NCI-H1092 treated with DMSO at 0.1 percent for 48 hours (cell line): Measurements from ENCODE around the gene GCSAM.
A peak's percentile ranks its signal among the peaks of the same experiment; 100 is the strongest.

Experiments
- DNase-seq: peaks from one replicate; lab custom pipeline; 2025; lab: John Stamatoyannopoulos, UW

GCSAM gene

GRCh38 chr3:112132975-112133448, at the start of gene GCSAM:
GCSAM (minus strand) TSS chr3:112133248; CDS start chr3:112133120, 128 bp downstream.
- no peak for DNase-seq

GRCh38 chr3:112175646-112176045, 42.6 kb upstream of the GCSAM start:
- no peak for DNase-seq

GRCh38 chr3:112175037-112175436, 42.0 kb upstream of the GCSAM start:
- no peak for DNase-seq

GRCh38 chr3:112171144-112171543, 38.1 kb upstream of the GCSAM start:
- DNase-seq = no peak

GRCh38 chr3:112170046-112170445, 37.0 kb upstream of the GCSAM start:
- DNase-seq = no peak

- no peak for DNase-seq
Observed at GRCh38 chr3:112167758-112168157, 34.7 kb upstream of the GCSAM start.

GRCh38 chr3:112149136-112149535, 16.1 kb upstream of the GCSAM start:
- no peak for DNase-seq

GRCh38 chr3:112143689-112144088, 10.6 kb upstream of the GCSAM start:
- no peak for DNase-seq

- no peak for DNase-seq
Observed at GRCh38 chr3:112143251-112143650, 10.2 kb upstream of the GCSAM start.

GRCh38 chr3:112141293-112141692, 8.2 kb upstream of the GCSAM start:
- no peak for DNase-seq

- no peak for DNase-seq
Observed at GRCh38 chr3:112140584-112140983, 7.5 kb upstream of the GCSAM start.

- no peak for DNase-seq
Observed at GRCh38 chr3:112138219-112138969, 5.3 kb upstream of the GCSAM start.

- DNase-seq = no peak
Observed at GRCh38 chr3:112137781-112138180, 4.7 kb upstream of the GCSAM start.

- DNase-seq = peak; percentile 57
Observed at GRCh38 chr3:112136959-112137693, 4.1 kb upstream of the GCSAM start.

- no peak for DNase-seq
Observed at GRCh38 chr3:112136046-112136445, 3.0 kb upstream of the GCSAM start.

- no peak for DNase-seq
Observed at GRCh38 chr3:112134335-112135124, 1.5 kb upstream of the GCSAM start.

GRCh38 chr3:112133626-112134334, 732 bp upstream of the GCSAM start:
- no peak for DNase-seq

GRCh38 chr3:112132554-112132953, 494 bp downstream of the GCSAM start:
- no peak for DNase-seq

GRCh38 chr3:112132088-112132487, 960 bp downstream of the GCSAM start:
- no peak for DNase-seq

- no peak for DNase-seq
Observed at GRCh38 chr3:112131111-112131510, 1.9 kb downstream of the GCSAM start.

GRCh38 chr3:112130638-112130993, 2.4 kb downstream of the GCSAM start:
- no peak for DNase-seq
